Body of pancreas (tissue), 4 donors: ENCODE data around the gene ATP6V1B1.

Experiments
- CTCF ChIP-seq, 7 experiments: fragments of 450-650 bp in 4 of 7; fragments of 200-600 bp in 3 of 7; sonication (generic) in 3 of 7; IDR thresholded peaks; one replicate each; pipeline ENCODE4 v1.5.1; 2016 to 2019; ENCODE audit warnings: antibody characterized with exemption in 7 of 7
- POLR2A ChIP-seq, 3 donors: fragments of 450-650 bp; IDR thresholded peaks; one replicate each; pipeline ENCODE4 v1.6.1; 2016; ENCODE audit warnings: antibody characterized with exemption in 3 of 3, mild to moderate bottlenecking in 2 of 3

- TF ChIP-seq CTCF (IDR thresholded peaks at IDR 0.05): no peak
- no peak for TF ChIP-seq POLR2A (IDR thresholded peaks at IDR 0.05)
Observed at GRCh38 chr2:70920367-70920715, 15.4 kb upstream of the ATP6V1B1 start.
